ENCODE results near the gene GASK1B. TPM values are rescaled to one million over a fixed set of nuclear protein-coding genes. Genes with fewer than 3 reads are reported as not detected.

GASK1B gene
- total RNA-seq, 1 experiment from 2014 or later: 42.5 TPM

DNA sequence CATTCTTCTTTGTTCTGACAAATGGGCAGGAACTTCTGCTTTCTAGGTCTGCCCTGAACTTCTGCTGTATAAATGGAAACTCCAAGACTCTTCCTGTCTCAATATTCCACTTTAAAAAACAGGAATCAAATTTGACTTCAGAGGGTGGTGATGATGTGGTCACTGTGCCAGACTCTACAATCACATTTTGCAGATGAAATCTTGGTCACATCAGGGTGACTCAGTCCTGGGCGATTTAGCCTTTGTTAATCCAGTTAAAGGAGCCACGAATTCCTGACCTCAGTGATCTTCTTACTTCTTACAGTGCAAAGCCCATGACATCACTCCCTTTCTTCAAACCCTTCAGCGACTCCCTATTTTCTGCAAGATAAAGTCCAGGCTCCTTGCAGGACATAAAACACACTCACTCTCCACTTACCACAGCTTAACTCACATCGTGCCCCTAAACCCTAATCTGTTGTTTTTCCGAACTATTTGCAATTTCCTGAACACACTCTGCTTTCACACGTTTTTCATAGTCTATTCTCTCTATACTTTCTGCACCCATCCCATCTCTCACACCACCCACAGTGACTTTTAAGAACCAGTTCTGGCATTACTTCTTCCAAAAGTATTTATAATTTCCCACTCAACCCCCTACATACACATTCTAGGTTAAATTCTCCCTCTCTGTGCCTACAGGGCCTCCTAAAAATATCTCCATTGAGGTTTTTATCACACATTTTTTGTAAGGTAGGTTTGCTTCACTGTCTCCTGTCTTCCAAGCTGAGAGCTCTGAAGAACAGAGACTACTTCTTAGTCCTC, 11.1 kb downstream of the GASK1B start:
- in situ Hi-C loops (cut with HindIII; ENCODE audit: low sequenced_read_pairs): no loop called here
- peak; percentile 72 for DNase-seq (ENCODE audit: low spot score)

- no peak for DNase-seq (ENCODE audit: low spot score)
- in situ Hi-C loops (cut with HindIII; ENCODE audit: low sequenced_read_pairs): no loop called here
Observed at GRCh38 chr4:158159718-158160094, 13.1 kb downstream of the GASK1B start.

GRCh38 chr4:158159054-158159717, 13.6 kb downstream of the GASK1B start:
- DNase-seq (ENCODE audit: low spot score): no peak
- in situ Hi-C loops (cut with HindIII; ENCODE audit: low sequenced_read_pairs): no loop called here

- DNase-seq (ENCODE audit: low spot score): no peak
- in situ Hi-C loops (cut with HindIII; ENCODE audit: low sequenced_read_pairs): no loop called here
Observed at GRCh38 chr4:158157412-158157811, 15.4 kb downstream of the GASK1B start.

DNA sequence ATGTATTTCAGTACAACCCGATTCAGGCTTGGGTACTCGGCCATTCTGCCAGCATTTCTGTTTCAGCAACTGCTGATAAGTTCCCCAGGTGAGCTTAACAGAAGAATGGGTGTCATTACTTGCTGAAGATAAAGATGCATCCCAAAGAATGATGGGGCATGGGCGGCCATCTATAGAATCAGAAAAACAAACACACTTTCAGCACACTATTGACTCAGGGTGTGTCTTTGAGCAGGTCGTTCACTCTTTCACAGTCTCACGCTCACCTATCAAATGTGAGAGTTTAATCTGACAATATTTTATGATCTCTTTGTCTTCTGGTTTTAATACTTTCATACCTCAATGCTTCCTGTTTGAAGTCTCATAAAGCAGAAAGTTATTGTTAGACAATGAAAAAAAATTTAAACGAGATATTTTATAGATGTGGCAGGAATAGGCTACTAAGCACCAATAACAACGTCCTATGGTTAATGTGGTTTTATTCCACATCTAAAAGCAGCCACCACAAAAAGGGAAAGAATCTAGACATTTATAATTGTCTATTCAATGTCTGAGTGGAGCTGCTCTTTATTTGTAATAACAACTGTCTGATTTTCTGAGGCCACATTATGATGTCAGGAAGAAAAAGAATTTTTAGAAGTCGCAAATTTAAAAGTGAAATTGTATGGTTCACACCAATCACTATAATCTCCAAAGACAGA, 17.0 kb downstream of the GASK1B start:
- in situ Hi-C loops (cut with HindIII; ENCODE audit: low sequenced_read_pairs): no loop called here
- DNase-seq (ENCODE audit: low spot score): no peak

DNA sequence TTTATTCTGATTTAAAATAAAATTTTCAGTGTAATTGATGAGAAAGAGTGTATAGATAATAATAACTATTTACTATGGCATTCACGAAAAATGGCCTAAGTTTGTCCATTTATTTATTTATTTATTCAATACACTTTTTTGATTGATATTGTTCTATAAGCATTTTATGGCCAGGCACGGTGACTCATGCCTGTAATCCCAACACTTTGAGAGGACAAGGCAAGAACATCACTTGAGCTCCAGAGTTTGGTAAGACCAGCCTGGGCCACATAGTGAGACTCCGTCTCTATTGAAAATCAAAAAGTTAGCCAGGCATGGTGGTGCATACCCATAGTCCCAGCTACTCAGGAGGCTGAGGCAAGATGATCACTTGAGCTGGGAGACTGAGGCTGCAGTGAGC, 25.7 kb downstream of the GASK1B start:
- in situ Hi-C loops (cut with HindIII; ENCODE audit: low sequenced_read_pairs): no loop called here
- DNase-seq (ENCODE audit: low spot score): no peak

- DNase-seq (ENCODE audit: low spot score): no peak
- in situ Hi-C loops (cut with HindIII; ENCODE audit: low sequenced_read_pairs): no loop called here
Observed at GRCh38 chr4:158146736-158147135, 26.1 kb downstream of the GASK1B start.

GRCh38 chr4:158139086-158139485, 33.7 kb downstream of the GASK1B start:
- in situ Hi-C loops (cut with HindIII; ENCODE audit: low sequenced_read_pairs): no loop called here
- DNase-seq (ENCODE audit: low spot score): no peak

DNA sequence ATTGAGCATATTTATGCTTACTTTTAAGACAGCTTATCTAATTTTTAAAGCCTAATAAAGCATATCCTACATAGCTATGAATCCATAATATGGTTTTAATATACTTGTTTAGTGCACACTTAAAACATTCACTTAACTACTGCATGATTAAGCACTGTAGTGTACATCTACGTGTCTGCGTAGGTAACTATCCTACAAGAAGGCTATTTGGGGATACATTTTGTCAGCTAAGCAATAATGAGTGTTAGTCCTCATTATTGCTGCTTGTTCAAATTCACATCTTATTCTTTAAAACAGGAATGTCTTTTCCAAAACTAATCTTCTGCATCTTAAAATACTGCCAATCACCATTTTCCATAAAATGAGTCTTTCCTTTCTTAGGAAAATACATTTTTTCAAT, 38.6 kb downstream of the GASK1B start:
- in situ Hi-C loops (cut with HindIII; ENCODE audit: low sequenced_read_pairs): no loop called here
- DNase-seq (ENCODE audit: low spot score): no peak

- in situ Hi-C loops (cut with HindIII; ENCODE audit: low sequenced_read_pairs): no loop called here
- DNase-seq (ENCODE audit: low spot score): no peak
Observed at GRCh38 chr4:158133551-158133950, 39.3 kb downstream of the GASK1B start.

DNA sequence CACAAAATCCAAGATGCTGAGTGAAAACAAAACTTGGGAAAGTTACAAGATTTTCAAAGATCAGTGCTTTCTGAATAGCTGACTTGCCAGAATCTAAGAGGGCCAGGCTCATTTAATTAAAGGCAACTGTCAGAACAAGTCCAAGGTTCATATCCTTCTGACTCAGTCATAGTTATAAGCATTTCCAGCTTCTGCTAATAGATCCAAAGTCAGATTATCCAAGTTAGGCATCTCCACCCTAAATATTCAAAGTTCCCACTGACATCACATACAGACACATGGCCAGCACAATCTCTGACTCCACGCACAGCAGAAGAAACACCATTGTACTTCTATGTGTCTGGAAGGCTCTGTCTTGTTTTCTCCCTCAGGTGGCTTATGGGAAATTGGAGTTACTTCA, 41.8 kb downstream of the GASK1B start:
- DNase-seq (ENCODE audit: low spot score): no peak
- in situ Hi-C loops (cut with HindIII; ENCODE audit: low sequenced_read_pairs): no loop called here

DNA sequence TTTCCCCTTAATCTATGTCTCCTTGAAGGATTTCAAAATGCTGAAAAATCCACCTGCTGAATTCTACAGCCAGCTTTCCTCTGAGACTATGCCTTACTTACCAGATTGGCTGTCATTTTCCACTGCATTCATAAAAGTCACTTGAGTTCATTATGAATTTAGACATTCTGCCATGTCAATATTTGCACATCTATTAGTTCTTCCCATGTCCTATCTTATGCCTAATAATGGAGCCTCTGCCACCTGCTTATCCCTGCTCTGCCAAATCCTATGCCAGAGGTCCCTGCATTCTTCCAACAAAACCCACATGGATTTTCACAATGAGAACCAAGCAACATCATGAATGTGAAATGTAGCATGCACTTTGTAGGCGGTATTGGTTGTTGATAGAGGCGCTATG, 42.6 kb downstream of the GASK1B start:
- in situ Hi-C loops (cut with HindIII; ENCODE audit: low sequenced_read_pairs): no loop called here
- DNase-seq (ENCODE audit: low spot score): no peak

GRCh38 chr4:158129694-158130093, 43.1 kb downstream of the GASK1B start:
- no peak for DNase-seq (ENCODE audit: low spot score)
- in situ Hi-C loops (cut with HindIII; ENCODE audit: low sequenced_read_pairs): no loop called here

GRCh38 chr4:158128540-158128939, 44.3 kb downstream of the GASK1B start:
- in situ Hi-C loops (cut with HindIII; ENCODE audit: low sequenced_read_pairs): no loop called here
- DNase-seq (ENCODE audit: low spot score): no peak

DNA sequence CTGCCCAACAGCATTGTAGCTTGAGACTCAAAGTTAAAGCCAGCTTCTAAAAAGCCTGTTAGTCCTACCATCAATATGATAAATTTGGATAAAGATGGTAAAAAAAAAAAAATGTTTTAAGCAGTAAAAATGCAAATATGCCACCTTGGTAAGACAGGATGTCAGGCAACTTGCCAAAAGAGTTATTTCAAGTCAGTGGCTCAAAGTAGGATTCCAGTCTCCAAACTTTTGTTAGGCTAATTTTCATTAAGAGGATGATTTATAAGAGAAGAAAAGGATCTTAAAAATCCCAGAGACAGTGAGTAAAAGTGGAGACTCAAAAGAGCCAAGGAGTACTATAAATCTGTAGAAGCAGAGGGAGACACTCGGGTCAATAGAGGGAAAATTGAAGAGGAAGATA, 47.5 kb downstream of the GASK1B start:
- in situ Hi-C loops (cut with HindIII; ENCODE audit: low sequenced_read_pairs): no loop called here
- no peak for DNase-seq (ENCODE audit: low spot score)

Other genes with a start within 250 kb of the GASK1B start
- gene TMEM144, start 37.5 kb upstream of the GASK1B start, total RNA-seq (2014; rRNA removed; shearing (Covaris generic)): 4.1 and 9.8 TPM in 2 replicates